GM12878 (cell line): ENCODE data around the gene GINS2. TPM values are rescaled to one million over a fixed set of nuclear protein-coding genes. Genes with fewer than 3 reads are reported as not detected.

ENCODE experiments used
- E2F4 ChIP-seq: IDR thresholded peaks from 2 replicates; pipeline ENCODE4 v1.6.1; 2012; ENCODE audit warnings: low read depth, low read length, improper control_type of control experiment
- FOS ChIP-seq: IDR thresholded peaks from 3 replicates; pipeline ENCODE4 v1.6.1; 2011; ENCODE audit warnings: borderline replicate concordance; ENCODE audit not compliant: insufficient read length; ENCODE audit errors: extremely low read depth
- HSF1 ChIP-seq: fragments of 150-350 bp; IDR thresholded peaks from 2 replicates; pipeline ENCODE4 v1.6.1; 2014; ENCODE audit warnings: mild to moderate bottlenecking, low read depth, low read length
- MTA3 ChIP-seq: IDR thresholded peaks from 2 replicates; pipeline ENCODE4 v1.6.1; 2012; ENCODE audit warnings: low read length, inconsistent platforms, borderline replicate concordance
- NFYB ChIP-seq: IDR thresholded peaks from 2 replicates; pipeline ENCODE4 v1.6.1; 2011; ENCODE audit warnings: low read depth, mild to moderate bottlenecking, low read length, improper control_type of control experiment, moderate library complexity; ENCODE audit not compliant: insufficient read depth
- POLR2AphosphoS5 ChIP-seq: IDR thresholded peaks from 2 replicates; pipeline ENCODE4 v1.6.1; 2011; ENCODE audit warnings: mild to moderate bottlenecking, low read length, inconsistent platforms
- RAD51 ChIP-seq: fragments of 450-650 bp; IDR thresholded peaks from 2 replicates; pipeline ENCODE4 v1.6.1; 2016; ENCODE audit warnings: moderate library complexity, mild to moderate bottlenecking, inconsistent platforms
- SPI1 ChIP-seq: IDR thresholded peaks from 2 replicates; pipeline ENCODE4 v1.6.1; 2011; ENCODE audit warnings: low read depth, mild to moderate bottlenecking, low read length, moderate library complexity, borderline replicate concordance; ENCODE audit not compliant: insufficient read depth
- SRF ChIP-seq, 2 experiments: IDR thresholded peaks; 2 replicates each; pipeline ENCODE4 v1.6.1; 2011; ENCODE audit warnings: low read depth in 2 of 2, low read length in 2 of 2, mild to moderate bottlenecking in 1 of 2, moderate library complexity in 1 of 2
- TBL1XR1 ChIP-seq: IDR thresholded peaks from 2 replicates; pipeline ENCODE4 v1.6.1; 2012; ENCODE audit warnings: low read depth, low read length, improper control_type of control experiment
- ZNF24 ChIP-seq: fragments of 450-650 bp; IDR thresholded peaks from 2 replicates; pipeline ENCODE4 v1.6.1; 2017; ENCODE audit warnings: antibody characterized with exemption, mild to moderate bottlenecking
- ZNF592 ChIP-seq: fragments of 450-650 bp; IDR thresholded peaks from 2 replicates; pipeline ENCODE4 v1.6.1; 2017; ENCODE audit warnings: mild to moderate bottlenecking, moderate library complexity
- ZNF622 ChIP-seq: fragments of 450-650 bp; IDR thresholded peaks from 2 replicates; pipeline ENCODE4 v1.6.1; 2017; ENCODE audit warnings: mild to moderate bottlenecking, inconsistent platforms
- polyA plus RNA-seq, 11 experiments: library from polyadenylated mRNA; depleted of rRNA in 4 of 11; unstranded in 6 of 11; stranded (reverse) in 5 of 11; fragments of >200 nt; fragmentation: Nextera tagmentation in 4 of 11; fragmentation: Illumina TruSeq in 1 of 11; extraction: Ambion mirVana in 4 of 11; extraction: Trizol in 1 of 11; gene quantifications; 1 replicate in 1 of 11; 2 replicates in 10 of 11; pipeline versions ENCODE4 v1.2.1 to v1.2.3, GENCODE V29; 2011 to 2016; ENCODE audit warnings: inconsistent platforms in 2 of 11, missing spikeins in 2 of 11, low read depth in 1 of 11
- total RNA-seq, 4 experiments: library from RNA; depleted of rRNA in 3 of 4; stranded (reverse); fragments of >200 nt in 3 of 4; fragmentation: Illumina TruSeq in 1 of 4; extraction: Trizol in 1 of 4; gene quantifications; 2 replicates each; pipeline versions ENCODE4 v1.2.1 to v1.2.3, GENCODE V29; 2013 to 2021

The GINS2 gene
- total and polyA plus RNA-seq, 10 of the 15 experiments (the other 5 are each of a cell fraction or from before 2014, with no cell fraction given), result 42.7 to 90.8 (median 57.0) TPM

- TF ChIP-seq ZNF592, result no peak
- TF ChIP-seq SPI1, result 0 out of 2 replicates have a peak, but pooled peaks have one; percentile 8
- TF ChIP-seq FOS, result no peak
- TF ChIP-seq POLR2AphosphoS5, result no peak
- no peak for TF ChIP-seq SRF (IDR thresholded peaks at IDR 0.05; ENCODE audit: low read depth in 2 of 2, low read length in 2 of 2)
- TF ChIP-seq ZNF622, result no peak
- 0 out of 2 replicates have a peak, but pooled peaks have one; percentile 22 for TF ChIP-seq MTA3
- TF ChIP-seq E2F4, result no peak
- TF ChIP-seq TBL1XR1, result no peak
- no peak for TF ChIP-seq HSF1
- no peak for TF ChIP-seq NFYB
- no peak for TF ChIP-seq RAD51
- no peak for TF ChIP-seq ZNF24
These were observed 13.4 kb downstream of the GINS2 start (continued) for GRCh38 chr16:85675251-85675874.
